COLO668 (cell line): Measurements from ENCODE around the gene RUNX1.

Experiments used
- DNase-seq: peaks from one replicate; lab custom pipeline; 2025; ENCODE audit not compliant: unreplicated experiment; lab: John Stamatoyannopoulos, UW

RUNX1 gene

DNA sequence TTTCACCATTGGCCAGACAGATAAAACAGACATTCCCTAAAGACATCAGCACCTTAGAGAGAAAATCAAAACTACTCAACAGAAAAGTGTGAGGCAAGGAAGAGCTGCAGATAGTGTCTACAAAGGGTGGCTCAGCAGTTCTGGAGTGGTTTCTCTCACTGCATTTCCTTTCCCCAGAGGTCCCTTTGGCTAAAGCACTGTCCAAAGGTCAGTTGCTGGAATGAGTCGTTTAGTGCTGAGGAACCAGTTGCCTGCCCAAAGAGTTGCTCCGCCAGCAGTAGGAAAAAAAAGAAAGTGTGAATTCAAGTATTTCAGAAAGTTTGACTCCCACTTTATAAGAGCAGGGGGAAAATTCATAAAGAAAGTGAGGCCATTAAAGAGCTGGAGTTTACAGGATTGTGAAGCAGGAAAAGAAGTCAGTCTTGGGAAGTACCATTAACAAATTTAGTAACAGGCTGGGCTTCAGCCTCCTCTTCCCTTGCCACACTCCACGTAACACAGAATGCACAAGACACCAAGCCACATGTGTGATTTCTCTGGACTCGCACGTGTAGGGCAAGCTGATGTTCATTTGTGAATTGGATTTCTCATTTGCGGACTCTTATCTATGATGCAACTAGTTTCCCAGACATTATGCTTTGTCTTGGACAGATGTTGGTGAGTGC, 122.2 kb downstream of the RUNX1 start:
- no peak for DNase-seq

DNA sequence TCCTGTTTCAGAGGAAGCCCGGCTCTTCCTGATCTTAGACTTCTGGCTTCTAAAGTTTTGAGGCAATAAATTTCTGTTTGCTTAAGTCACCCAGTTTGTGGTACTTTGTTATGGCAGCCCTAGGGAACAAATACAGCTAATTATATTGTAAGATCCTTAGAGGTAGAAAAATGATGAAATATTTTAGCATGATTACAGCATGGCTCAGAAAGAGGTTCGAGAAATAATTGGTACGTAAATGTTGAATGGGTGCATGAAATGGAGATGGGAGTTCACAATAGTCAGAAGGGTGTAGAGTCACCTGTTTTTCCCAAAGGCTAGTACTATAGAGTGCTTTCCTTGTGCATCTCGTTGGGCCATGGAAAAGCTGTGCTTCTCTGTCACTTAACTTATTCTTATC, 123.5 kb downstream of the RUNX1 start:
- DNase-seq = no peak

- DNase-seq = no peak
These were observed 124.2 kb downstream of the RUNX1 start for GRCh38 chr21:34924771-34925419.

DNA sequence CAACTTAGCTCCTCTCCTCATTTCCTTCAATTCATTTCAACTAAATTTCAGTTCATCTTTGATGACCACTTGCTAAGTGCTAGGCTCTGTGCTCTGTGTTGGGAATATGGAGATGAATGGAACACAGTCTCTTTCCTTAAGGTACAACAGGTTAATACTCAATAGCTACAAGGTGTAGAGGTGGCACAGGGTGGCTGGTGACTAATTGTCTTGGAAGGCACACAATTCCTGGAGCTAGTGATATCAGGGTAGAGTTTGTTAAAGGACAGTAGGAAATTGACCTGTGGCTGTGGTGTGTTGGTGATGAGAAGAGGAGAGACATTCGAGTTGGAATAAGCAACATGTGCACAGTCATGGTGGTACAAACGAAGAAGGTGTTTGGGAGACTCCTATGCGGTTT, 124.9 kb downstream of the RUNX1 start:
- DNase-seq = no peak

GRCh38 chr21:34923626-34924025, 125.5 kb downstream of the RUNX1 start:
- no peak for DNase-seq

GRCh38 chr21:34923202-34923601, 125.9 kb downstream of the RUNX1 start:
- no peak for DNase-seq

DNA sequence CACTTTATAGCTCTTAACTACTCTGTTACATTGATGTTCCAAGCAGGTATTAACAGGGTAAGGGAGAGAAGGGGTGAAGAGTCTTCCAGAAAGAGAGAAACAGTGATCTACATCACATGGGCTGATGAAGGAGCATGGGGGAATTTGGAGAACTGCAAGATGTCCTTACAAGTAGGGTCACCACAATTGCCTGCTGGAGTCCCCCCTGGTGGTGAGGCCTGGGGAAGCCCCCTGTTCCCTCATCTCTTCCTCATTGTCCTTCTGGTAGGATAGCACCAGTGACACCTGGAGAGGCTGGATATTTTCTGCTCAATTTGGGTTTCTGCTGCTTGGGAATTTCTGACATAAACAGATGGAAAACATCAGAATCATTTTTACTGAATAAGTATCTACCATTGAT, 126.6 kb downstream of the RUNX1 start:
- DNase-seq = no peak

DNA sequence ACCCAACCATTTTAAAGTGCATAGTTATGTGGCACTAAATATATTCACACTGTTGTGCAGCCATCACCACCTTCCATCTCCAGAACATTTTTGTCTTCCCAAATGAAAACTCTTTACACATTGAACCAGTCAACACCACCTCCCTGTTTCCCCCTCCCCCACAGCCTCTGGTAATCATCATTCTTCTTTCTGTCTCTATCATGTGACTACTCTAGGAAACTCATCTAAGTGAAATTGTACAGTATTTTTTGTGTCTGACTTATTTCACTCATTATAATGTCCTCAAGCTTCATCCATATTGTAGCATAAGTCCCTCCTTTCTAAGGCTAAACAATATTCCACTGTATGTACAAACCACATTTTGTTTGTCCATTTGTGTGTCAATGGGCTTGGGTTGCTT, 128.0 kb downstream of the RUNX1 start:
- no peak for DNase-seq

DNA sequence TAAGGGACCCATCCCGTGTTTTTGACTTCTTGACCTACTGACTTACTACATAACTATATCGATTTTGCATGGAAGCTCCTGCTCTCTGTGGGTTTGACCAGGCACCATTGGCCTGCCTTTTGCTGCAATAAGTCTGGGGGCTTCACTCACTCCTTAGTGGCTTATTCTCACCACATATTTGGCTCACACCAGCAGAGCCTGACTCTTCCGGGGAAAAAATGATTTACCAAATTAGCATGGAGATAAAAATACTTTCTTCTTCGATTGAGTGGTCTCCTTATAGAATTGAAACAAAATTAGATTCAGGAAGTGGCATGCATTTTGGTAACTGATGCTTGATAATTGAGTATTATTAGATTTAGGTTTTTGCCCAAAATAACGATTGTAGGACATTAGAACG, 129.7 kb downstream of the RUNX1 start:
- DNase-seq = no peak

GRCh38 chr21:34916446-34916845, 132.7 kb downstream of the RUNX1 start:
- DNase-seq = no peak

DNA sequence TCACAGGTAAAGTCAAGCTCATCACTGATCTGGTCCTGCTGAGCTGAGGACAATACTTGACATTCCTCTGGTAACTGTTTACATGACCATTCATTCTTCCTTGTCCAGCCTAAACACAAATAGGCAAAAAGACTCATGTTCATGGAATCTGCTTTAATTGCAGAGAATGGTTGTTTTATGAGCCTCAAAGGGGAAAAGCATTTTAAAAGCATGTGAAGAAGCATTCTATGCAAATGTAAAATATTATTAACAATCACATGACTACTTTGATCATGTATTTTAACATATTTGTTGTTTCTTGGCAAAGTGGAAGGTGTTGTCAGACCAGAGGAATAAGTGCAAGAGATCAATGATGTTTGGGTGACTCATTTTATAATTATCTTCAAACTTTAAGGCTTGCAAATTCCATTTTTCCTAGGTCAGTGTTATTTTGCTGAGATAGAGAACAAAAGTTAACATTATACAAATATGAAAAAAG, 133.7 kb downstream of the RUNX1 start:
- no peak for DNase-seq

- no peak for DNase-seq
These were observed 134.9 kb downstream of the RUNX1 start for GRCh38 chr21:34914239-34914638.

DNA sequence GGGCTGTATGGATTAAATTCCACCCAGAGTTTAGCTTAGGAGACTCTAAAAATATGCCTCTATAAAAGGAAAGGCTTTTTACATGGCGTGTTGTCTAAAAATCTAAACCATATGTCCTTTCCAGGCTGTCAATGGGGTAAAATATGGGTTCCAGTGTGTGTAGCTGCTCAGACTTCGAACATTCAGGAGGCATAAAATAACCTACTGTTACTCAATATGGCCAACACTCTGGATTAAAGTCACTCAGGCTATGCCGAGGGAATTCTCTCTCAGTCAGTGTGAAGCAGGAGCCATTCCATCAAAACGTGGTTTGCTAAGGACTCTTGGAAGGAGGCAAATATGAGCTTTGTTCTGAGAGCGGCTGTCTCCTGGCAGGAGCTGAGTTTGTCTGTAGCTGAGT, 135.3 kb downstream of the RUNX1 start:
- no peak for DNase-seq

GRCh38 chr21:34912022-34912945, 136.8 kb downstream of the RUNX1 start:
- DNase-seq = no peak

- no peak for DNase-seq
These were observed 137.7 kb downstream of the RUNX1 start for GRCh38 chr21:34911360-34911759.

DNA sequence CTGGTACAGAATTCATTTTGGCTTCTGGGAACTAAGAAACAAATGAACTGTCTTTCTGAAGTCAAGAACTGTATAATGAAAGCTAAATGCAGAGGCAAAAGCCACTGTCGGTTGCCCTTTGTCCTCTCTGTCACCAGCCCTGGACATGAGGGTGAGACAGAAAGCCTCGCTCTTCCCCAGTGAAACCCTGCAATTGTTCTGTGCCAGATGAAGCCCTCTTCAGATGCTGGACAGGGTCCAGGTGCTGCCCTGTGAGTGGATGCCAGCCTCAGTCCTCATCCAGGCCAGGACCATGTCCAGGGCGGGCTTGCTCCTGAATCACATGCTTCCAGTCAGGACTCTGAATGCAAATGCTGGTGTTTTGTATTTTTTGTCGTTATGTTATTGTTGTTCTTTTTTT, 138.7 kb downstream of the RUNX1 start:
- DNase-seq = no peak

DNA sequence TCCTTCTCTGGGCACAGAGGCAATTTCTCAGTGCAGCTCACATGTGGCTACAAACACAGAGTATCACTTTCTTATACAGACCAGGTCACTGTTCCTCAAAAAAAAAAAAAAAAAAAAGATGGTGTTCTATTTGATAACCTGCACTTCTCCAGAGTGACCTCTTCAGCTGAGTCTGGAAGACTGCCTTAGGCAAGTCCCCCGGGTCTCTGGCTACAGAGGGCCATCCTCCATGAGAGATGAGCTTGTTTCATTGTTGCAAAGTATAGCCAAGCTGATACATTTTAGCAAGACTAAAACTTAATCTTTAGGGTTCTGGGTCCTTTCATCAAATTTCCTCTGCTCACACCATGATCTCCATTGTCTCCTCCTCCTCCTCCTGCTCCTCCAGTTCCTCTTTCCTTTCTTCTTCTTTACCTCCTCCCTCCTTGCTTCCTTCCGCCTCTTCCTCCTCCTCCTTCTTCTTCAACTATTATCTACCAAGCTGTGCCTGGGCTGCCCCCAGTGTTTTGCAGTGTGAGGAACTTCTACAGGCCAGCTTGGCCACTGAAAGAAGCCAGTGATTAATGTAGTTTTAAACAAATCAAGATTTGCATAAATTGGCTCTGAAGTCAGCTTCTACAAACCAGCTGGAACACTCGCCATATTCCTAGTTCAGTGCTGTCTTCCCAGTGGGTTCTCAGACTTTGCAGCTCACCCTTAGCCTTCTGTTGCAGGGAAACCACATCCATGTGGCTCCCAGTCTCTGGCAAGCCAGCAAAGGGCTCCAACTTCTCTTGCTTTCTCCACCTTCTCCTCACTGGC, 139.4 kb downstream of the RUNX1 start:
- DNase-seq = no peak

DNA sequence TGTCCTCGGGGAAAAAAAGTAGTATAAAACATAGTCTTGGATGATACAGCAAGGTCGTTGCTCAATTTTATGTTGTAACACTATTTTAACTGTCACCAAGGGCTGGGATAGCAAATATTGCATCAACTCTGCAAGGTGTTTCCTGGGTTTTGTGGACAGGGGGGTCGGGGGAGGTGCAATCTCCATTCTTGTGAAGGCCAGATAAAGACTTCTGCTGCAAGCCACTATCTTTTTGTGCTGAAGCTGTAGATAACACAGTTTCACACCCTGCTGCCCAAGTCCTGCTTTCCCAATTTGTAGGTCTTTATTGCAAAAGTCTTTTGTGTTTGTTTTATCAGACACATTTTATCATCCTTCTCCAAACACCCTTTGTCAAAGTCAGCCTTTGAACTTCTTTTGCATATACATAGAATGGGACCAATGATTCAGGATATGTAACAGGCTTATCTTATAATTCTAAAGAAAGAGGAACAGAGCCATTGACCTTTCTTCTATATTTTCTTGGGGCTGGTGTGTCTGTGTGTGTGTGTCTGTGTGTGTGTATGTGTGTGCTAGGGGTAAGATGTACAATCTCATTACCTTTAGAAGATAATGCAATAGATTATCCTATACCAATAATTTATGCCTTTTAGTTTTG, 140.6 kb downstream of the RUNX1 start:
- no peak for DNase-seq

- no peak for DNase-seq
These were observed 141.4 kb downstream of the RUNX1 start for GRCh38 chr21:34907461-34908418.
